H1 (cell line): Measurements from ENCODE around the gene RAB1A. TPM values are rescaled to one million over a fixed set of nuclear protein-coding genes. Genes with fewer than 3 reads are reported as not detected.

ENCODE experiments used
- CHD1 ChIP-seq: IDR thresholded peaks from 2 replicates; pipeline ENCODE4 v1.6.1; 2012; ENCODE audit warnings: low read depth, low read length, improper control_type of control experiment
- CTCF ChIP-seq, 3 experiments: IDR thresholded peaks; 1 replicate in 2 of 3; 2 replicates in 1 of 3; pipeline versions ENCODE4 v1.5.1 to v1.6.1; 2011; ENCODE audit warnings: low read length in 3 of 3, mild to moderate bottlenecking in 3 of 3, inconsistent platforms in 2 of 3, low read depth in 1 of 3, moderate library complexity in 1 of 3; ENCODE audit not compliant: insufficient read depth in 1 of 3; ENCODE audit errors: control extremely low read depth in 1 of 3
- polyA plus RNA-seq, 7 experiments: library from polyadenylated mRNA; depleted of rRNA in 3 of 7; stranded (reverse) in 5 of 7; unstranded in 2 of 7; fragments of >200 nt in 5 of 7; fragments of 200-250 nt in 2 of 7; gene quantifications; 1 replicate in 5 of 7; 2 replicates in 1 of 7; 4 replicates in 1 of 7; pipeline versions ENCODE4 v1.2.1 to v1.2.3, GENCODE V29; 2011 to 2013; ENCODE audit warnings: missing spikeins in 2 of 7, mixed read lengths in 2 of 7
- total RNA-seq: library from RNA; stranded (reverse); fragmentation: NEBNext Ultra II Directional; extraction: Animal tissue kit (Norgen Biotek cat#: 25700); gene quantifications from 2 replicates; pipeline ENCODE4 v1.2.1, GENCODE V29; 2021

RAB1A gene
- total and polyA plus RNA-seq, 2 of the 8 experiments (the other 6 are each of a cell fraction or from before 2014, with no cell fraction given): 77.9 to 120 TPM

GRCh38 chr2:65039640-65040039 is 90.3 kb downstream of the RAB1A start (continued):
- TF ChIP-seq CHD1 (no peak), CTCF (IDR thresholded peaks at IDR 0.05; ENCODE audit: control extremely low read depth in 1 of 3, insufficient read depth in 1 of 3, low read depth in 1 of 3, low read length in 3 of 3) (no peak)
